CD14-positive monocyte (primary cell): ENCODE measurements around the gene IL1RAPL1. TPM values are rescaled to one million over a fixed set of nuclear protein-coding genes. Genes with fewer than 3 reads are reported as not detected.

Experiments used
- DNase-seq, 3 donors: peaks; one replicate each; pipeline ENCODE4 v3.0.0-alpha.2; 2011 to 2022
- H2AFZ ChIP-seq: 2 replicates; pipeline ENCODE4 v1.6.0; 2012; ENCODE audit warnings: mild to moderate bottlenecking, low read depth, low read length, inconsistent platforms; ENCODE audit not compliant: insufficient read depth, poor library complexity, severe bottlenecking
- H3K27ac ChIP-seq, 2 donors: 1 replicate in 1 of 2; 2 replicates in 1 of 2; pipeline ENCODE4 v1.5.1; 2012 to 2013; ENCODE audit warnings: low read length in 2 of 2, control low read depth in 1 of 2, inconsistent platforms in 1 of 2, low read depth in 1 of 2, mild to moderate bottlenecking in 1 of 2
- H3K27me3 ChIP-seq, 2 donors: one replicate each; pipeline versions ENCODE4 v1.6.0 to v1.6.1; 2011 to 2013; ENCODE audit warnings: low read length in 2 of 2; ENCODE audit not compliant: control insufficient read depth in 2 of 2, insufficient read depth in 2 of 2
- H3K36me3 ChIP-seq, 2 donors: replicated peaks in 1 of 2; 1 replicate in 1 of 2; 2 replicates in 1 of 2; pipeline versions ENCODE4 v1.5.1 to v1.6.1; 2012 to 2013; ENCODE audit warnings: low read length in 2 of 2, control low read depth in 1 of 2, inconsistent platforms in 1 of 2, mild to moderate bottlenecking in 1 of 2; ENCODE audit not compliant: insufficient read depth in 2 of 2, control insufficient read depth in 1 of 2
- H3K4me1 ChIP-seq, 2 donors: 1 replicate in 1 of 2; 2 replicates in 1 of 2; pipeline versions ENCODE4 v1.5.1 to v1.6.1; 2012 to 2013; ENCODE audit warnings: low read length in 2 of 2, control low read depth in 1 of 2, inconsistent platforms in 1 of 2, mild to moderate bottlenecking in 1 of 2, moderate library complexity in 1 of 2; ENCODE audit not compliant: insufficient read depth in 2 of 2, control insufficient read depth in 1 of 2
- H3K4me2 ChIP-seq: replicated peaks from 2 replicates; pipeline ENCODE3; 2012; ENCODE audit warnings: low read length, moderate library complexity, mild to moderate bottlenecking; ENCODE audit not compliant: poor library complexity, severe bottlenecking; ENCODE audit errors: extremely low read depth
- H3K4me3 ChIP-seq, 3 experiments: fragments of 200-600 bp in 1 of 3; sonication (generic) in 1 of 3; replicated peaks in 1 of 3; 1 replicate in 2 of 3; 2 replicates in 1 of 3; pipeline ENCODE4 v1.5.1; 2011 to 2013; ENCODE audit warnings: low read length in 3 of 3, mild to moderate bottlenecking in 3 of 3, control low read depth in 2 of 3, low read depth in 2 of 3, inconsistent platforms in 1 of 3, moderate library complexity in 1 of 3
- H3K79me2 ChIP-seq: 2 replicates; pipeline ENCODE4 v1.6.0; 2012; ENCODE audit warnings: mild to moderate bottlenecking, control low read depth, inconsistent platforms, low read length, moderate library complexity; ENCODE audit not compliant: insufficient read depth
- H3K9ac ChIP-seq: 2 replicates; pipeline ENCODE4 v1.6.0; 2017; ENCODE audit warnings: low read length, mild to moderate bottlenecking; ENCODE audit not compliant: insufficient read depth, poor library complexity, severe bottlenecking
- H3K9me3 ChIP-seq, 2 donors: replicated peaks in 1 of 2; 1 replicate in 1 of 2; 2 replicates in 1 of 2; pipeline versions ENCODE4 v1.5.1 to v1.6.1; 2012 to 2013; ENCODE audit warnings: low read length in 2 of 2, control low read depth in 1 of 2; ENCODE audit not compliant: control insufficient read depth in 1 of 2, insufficient read depth in 1 of 2
- H4K20me1 ChIP-seq: 2 replicates; pipeline ENCODE4 v1.6.0; 2012; ENCODE audit warnings: mild to moderate bottlenecking, low read length, control low read depth, moderate library complexity; ENCODE audit not compliant: insufficient read depth
- H3K27ac Mint-ChIP-seq, 7 donors: one replicate each; pipeline ENCODE4 v1.8.0; 2020; ENCODE audit warnings: mild to moderate bottlenecking in 7 of 7, mixed read lengths in 7 of 7, moderate library complexity in 6 of 7, inconsistent platforms in 2 of 7
- H3K27me3 Mint-ChIP-seq, 3 donors: one replicate each; pipeline ENCODE4 v1.8.0; 2021 to 2022; ENCODE audit warnings: low read depth in 3 of 3, mild to moderate bottlenecking in 3 of 3, mixed read lengths in 3 of 3, moderate library complexity in 3 of 3, inconsistent platforms in 1 of 3
- H3K36me3 Mint-ChIP-seq, 2 donors: one replicate each; pipeline ENCODE4 v1.8.0; 2020; ENCODE audit warnings: mixed read lengths in 2 of 2, inconsistent platforms in 1 of 2, mild to moderate bottlenecking in 1 of 2
- H3K4me1 Mint-ChIP-seq: one replicate; pipeline ENCODE4 v1.8.0; 2020; ENCODE audit warnings: mild to moderate bottlenecking, mixed read lengths
- H3K4me3 Mint-ChIP-seq, 2 donors: one replicate each; pipeline ENCODE4 v1.8.0; 2020; ENCODE audit warnings: mild to moderate bottlenecking in 2 of 2, mixed read lengths in 2 of 2, moderate library complexity in 1 of 2
- H3K9me3 Mint-ChIP-seq, 7 donors: one replicate each; pipeline ENCODE4 v1.8.0; 2020 to 2022; ENCODE audit warnings: mixed read lengths in 7 of 7, mild to moderate bottlenecking in 6 of 7, moderate library complexity in 6 of 7, inconsistent platforms in 2 of 7
- CTCF ChIP-seq: fragments of 200-600 bp; IDR thresholded peaks from one replicate; pipeline ENCODE4 v1.8.0; 2022; ENCODE audit warnings: antibody characterized with exemption, mild to moderate bottlenecking
- WGBS: methylation state at CpG from one replicate; pipeline ENCODE4 v1.1.5; 2013; ENCODE audit warnings: missing lambda C conversion rate; ENCODE audit not compliant: insufficient coverage; 5-methylcytosine and 5-hydroxymethylcytosine counted together
- intact Hi-C, 2 donors: fragments of 100-400 bp; cut with micrococcal nuclease; formaldehyde crosslinking; loops; one replicate each; pipeline versions ENCODE4 v1.15.0 to v1.15.1; 2023
- polyA plus RNA-seq, 3 donors: library from polyadenylated mRNA; depleted of rRNA in 1 of 3; unstranded in 2 of 3; stranded (reverse) in 1 of 3; fragments of 300-500 nt in 2 of 3; fragments of >200 nt in 1 of 3; fragmentation: Illumina TruSeq in 2 of 3; gene quantifications; 1 replicate in 2 of 3; 2 replicates in 1 of 3; pipeline ENCODE4 v1.2.3, GENCODE V29; 2012 to 2021

Gene IL1RAPL1
- polyA plus RNA-seq, 3 donors: not detected

GRCh38 chrX:29468911-29469494, 881.8 kb downstream of the IL1RAPL1 start:
- TF ChIP-seq CTCF: no peak
- Mint-ChIP-seq H3K27ac (no peak overlapping the region), H3K4me3 (no peak overlapping the region), H3K9me3 (no peaks in the 10 kb centered on the region), H3K4me1 (no peaks in the 10 kb centered on the region), H3K27me3 (peaks cover 0 to 1% (median 0%) of the 10 kb centered on the region in 3 donors), H3K36me3 (no peaks in the 10 kb centered on the region)
- Histone ChIP-seq H3K79me2 (no peaks in the 10 kb centered on the region), H3K4me2 (no peak overlapping the region), H3K9me3 (no peaks in the 10 kb centered on the region), H3K9ac (no peak overlapping the region), H3K27ac (no peak overlapping the region), H3K4me3 (no peak overlapping the region), H3K27me3 (no peaks in the 10 kb centered on the region), H3K4me1 (no peaks in the 10 kb centered on the region), H4K20me1 (no peaks in the 10 kb centered on the region), H2AFZ (no peak overlapping the region), H3K36me3 (no peaks in the 10 kb centered on the region)
- DNase-seq: no peak
- intact Hi-C loops: no loop called here
- WGBS: no CpG with 5 or more reads among the region's 4 CpGs

- Histone ChIP-seq H3K4me2 (no peak overlapping the region), H3K4me1 (no peaks in the 10 kb centered on the region), H3K4me3 (no peak overlapping the region), H3K27ac (no peak overlapping the region), H3K36me3 (no peaks in the 10 kb centered on the region), H4K20me1 (no peaks in the 10 kb centered on the region), H3K9ac (no peak overlapping the region), H3K79me2 (no peaks in the 10 kb centered on the region), H2AFZ (no peak overlapping the region), H3K27me3 (no peaks in the 10 kb centered on the region), H3K9me3 (no peaks in the 10 kb centered on the region)
- no peaks in the 10 kb centered on the region for H3K36me3 Mint-ChIP-seq
- H3K9me3 Mint-ChIP-seq: no peaks in the 10 kb centered on the region
- H3K27me3 Mint-ChIP-seq: peaks cover 0 to 1% (median 0%) of the 10 kb centered on the region in 3 donors
- intact Hi-C loops: no loop called here
- no CpG with 5 or more reads among the region's 1 CpG for WGBS
- H3K4me1 Mint-ChIP-seq: no peaks in the 10 kb centered on the region
- no peak overlapping the region for H3K27ac Mint-ChIP-seq
- no peak overlapping the region for H3K4me3 Mint-ChIP-seq
- TF ChIP-seq CTCF: no peak
- DNase-seq: no peak
These were observed 882.8 kb downstream of the IL1RAPL1 start for GRCh38 chrX:29470030-29470429.
